Gastroesophageal sphincter (tissue), 3 donors: ENCODE results near the gene ADAMTS17.

Source experiments
- EP300 ChIP-seq: sonication (generic); formaldehyde crosslinking; IDR thresholded peaks from one replicate; pipeline ENCODE4 v1.6.1; 2017; ENCODE audit warnings: antibody characterized with exemption, mild to moderate bottlenecking
- POLR2A ChIP-seq, 2 donors: fragments of 450-650 bp; IDR thresholded peaks; one replicate each; pipeline ENCODE4 v1.6.1; 2017; ENCODE audit warnings: antibody characterized with exemption in 2 of 2, mild to moderate bottlenecking in 2 of 2, moderate library complexity in 1 of 2
- POLR2AphosphoS5 ChIP-seq: sonication (generic); formaldehyde crosslinking; IDR thresholded peaks from one replicate; pipeline ENCODE4 v1.6.1; 2017; ENCODE audit warnings: antibody characterized with exemption
- TF ChIP-seq, protein P1 (sequence below), 4 experiments: fragments of 200-600 bp in 2 of 4; fragments of 450-650 bp in 2 of 4; sonication (generic) in 1 of 4; IDR thresholded peaks; one replicate each; pipeline ENCODE4 v1.5.1; 2017 to 2019; ENCODE audit warnings: antibody characterized with exemption in 4 of 4, mild to moderate bottlenecking in 2 of 4, moderate library complexity in 2 of 4

DNA sequence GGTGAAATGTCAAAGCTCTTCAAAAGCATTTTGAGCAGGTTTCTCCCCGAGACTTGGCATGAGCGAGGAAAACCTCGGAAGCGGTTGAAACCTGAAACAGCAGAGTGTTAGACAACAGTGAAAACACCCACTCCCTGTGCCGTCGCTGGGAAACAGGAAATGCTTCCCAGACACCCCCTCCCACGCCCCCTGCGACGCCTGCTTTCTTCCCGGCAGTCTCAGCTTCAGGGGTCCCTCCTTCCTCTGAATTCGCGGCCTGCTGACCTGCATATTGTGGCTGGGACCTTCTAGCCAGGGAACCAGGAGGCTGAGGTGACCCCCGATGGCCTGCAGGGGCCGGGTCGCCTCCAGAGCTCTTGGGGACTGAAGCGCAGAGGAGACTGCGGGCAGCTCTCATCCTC is 357.9 kb downstream of the ADAMTS17 start:
- no peak for TF ChIP-seq POLR2A (IDR thresholded peaks at IDR 0.05)
- TF ChIP-seq, protein P1, sequence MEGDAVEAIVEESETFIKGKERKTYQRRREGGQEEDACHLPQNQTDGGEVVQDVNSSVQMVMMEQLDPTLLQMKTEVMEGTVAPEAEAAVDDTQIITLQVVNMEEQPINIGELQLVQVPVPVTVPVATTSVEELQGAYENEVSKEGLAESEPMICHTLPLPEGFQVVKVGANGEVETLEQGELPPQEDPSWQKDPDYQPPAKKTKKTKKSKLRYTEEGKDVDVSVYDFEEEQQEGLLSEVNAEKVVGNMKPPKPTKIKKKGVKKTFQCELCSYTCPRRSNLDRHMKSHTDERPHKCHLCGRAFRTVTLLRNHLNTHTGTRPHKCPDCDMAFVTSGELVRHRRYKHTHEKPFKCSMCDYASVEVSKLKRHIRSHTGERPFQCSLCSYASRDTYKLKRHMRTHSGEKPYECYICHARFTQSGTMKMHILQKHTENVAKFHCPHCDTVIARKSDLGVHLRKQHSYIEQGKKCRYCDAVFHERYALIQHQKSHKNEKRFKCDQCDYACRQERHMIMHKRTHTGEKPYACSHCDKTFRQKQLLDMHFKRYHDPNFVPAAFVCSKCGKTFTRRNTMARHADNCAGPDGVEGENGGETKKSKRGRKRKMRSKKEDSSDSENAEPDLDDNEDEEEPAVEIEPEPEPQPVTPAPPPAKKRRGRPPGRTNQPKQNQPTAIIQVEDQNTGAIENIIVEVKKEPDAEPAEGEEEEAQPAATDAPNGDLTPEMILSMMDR (IDR thresholded peaks at IDR 0.05) = no peak
- TF ChIP-seq EP300 = no peak
- no peak for TF ChIP-seq POLR2AphosphoS5
